BJ (cell line): ENCODE data around the gene ZDHHC12. TPM values are rescaled to one million over a fixed set of nuclear protein-coding genes. Genes with fewer than 3 reads are reported as not detected.

Experiments
- CTCF ChIA-PET: fragments of 350-600 bp; formaldehyde crosslinking; extraction: SDS; loops from one replicate; lab custom pipeline; 2021; ENCODE audit warnings: antibody characterized with exemption, inconsistent platforms; lab: Yijun Ruan, JAX
- POLR2A ChIA-PET: fragments of 300-600 bp; sonication (Branson Sonifier 250); formaldehyde crosslinking; extraction: SDS; loops from one replicate; lab custom pipeline; 2021; ENCODE audit warnings: antibody characterized with exemption; lab: Charles Lee
- DNase-seq: peaks from one replicate; pipeline ENCODE4 v3.0.0-alpha.2; 2011; ENCODE audit warnings: low read depth
- H3K27me3 ChIP-seq: 2 replicates; pipeline ENCODE4 v1.6.0; 2011; ENCODE audit warnings: low read length; ENCODE audit not compliant: control insufficient read depth, insufficient read depth
- H3K36me3 ChIP-seq: 2 replicates; pipeline ENCODE4 v1.5.1; 2011; ENCODE audit warnings: low read length; ENCODE audit not compliant: control insufficient read depth, insufficient read depth
- H3K4me3 ChIP-seq: 2 replicates; pipeline ENCODE4 v1.5.1; 2011; ENCODE audit warnings: low read depth, mild to moderate bottlenecking, control low read depth, low read length
- CTCF ChIP-seq: IDR thresholded peaks from 2 replicates; pipeline ENCODE4 v1.5.1; 2011; ENCODE audit warnings: low read depth, mild to moderate bottlenecking, control low read depth, inconsistent platforms, low read length, moderate library complexity; ENCODE audit not compliant: insufficient read depth
- polyA plus RNA-seq: library from polyadenylated mRNA; depleted of rRNA; stranded (reverse); fragments of >200 nt; gene quantifications from 2 replicates; pipeline ENCODE4 v1.2.3, GENCODE V29; 2011

Gene ZDHHC12
- polyA plus RNA-seq, 1 experiment, result 60.0 TPM

GRCh38 chr9:128712451-128713410 is 11.2 kb downstream of the ZDHHC12 start:
- POLR2A ChIA-PET, result no interaction called here
- TF ChIP-seq CTCF, result no peak
- no peak overlapping the region for H3K4me3 ChIP-seq
- H3K36me3 ChIP-seq, result peaks cover 1% of the 10 kb centered on the region; the same call in 1 of the 2 replicates
- CTCF ChIA-PET, result interaction anchor here (1.1 to 2.7 kb wide), 3 partner anchors 9 to 11 kb away, joined by 3 to 9 read pairs (median 5); partner anchors contain the start of gene PKN3
- DNase-seq, result no peak
- H3K27me3 ChIP-seq, result no peaks in the 10 kb centered on the region

GRCh38 chr9:128707446-128707845 is 16.5 kb downstream of the ZDHHC12 start:
- ChIA-PET POLR2A (no interaction called here), CTCF (interaction anchor here (1.1 to 1.4 kb wide), 2 partner anchors 11 to 111 kb away, joined by 3 read pairs; partner anchors contain the start of gene ENDOG)
- TF ChIP-seq CTCF, result no peak

GRCh38 chr9:128706671-128707381 is 17.1 kb downstream of the ZDHHC12 start:
- H3K27me3 ChIP-seq, result no peaks in the 10 kb centered on the region
- DNase-seq, result no peak
- CTCF ChIA-PET, result interaction anchor here (1.1 to 1.4 kb wide), 4 partner anchors 11 to 111 kb away, joined by 3 to 4 read pairs (median 4); partner anchors contain the start of genes ENDOG and ZDHHC12
- POLR2A ChIA-PET, result no interaction called here
- no peak overlapping the region for H3K4me3 ChIP-seq
- H3K36me3 ChIP-seq, result no peaks in the 10 kb centered on the region
- no peak for TF ChIP-seq CTCF

More at GRCh38 chr9:128707446-128707845, 16.5 kb downstream of the ZDHHC12 start:
- H3K4me3 ChIP-seq, result no peak overlapping the region
- DNase-seq, result no peak
- H3K36me3 ChIP-seq, result no peaks in the 10 kb centered on the region
- no peaks in the 10 kb centered on the region for H3K27me3 ChIP-seq

- ChIA-PET CTCF (interaction anchor here (1.1 to 1.7 kb wide), 3 partner anchors 18 to 34 kb away, joined by 3 to 4 read pairs (median 4); partner anchors contain the start of gene ZDHHC12), POLR2A (no interaction called here)
- Histone ChIP-seq H3K27me3 (no peaks in the 10 kb centered on the region), H3K4me3 (no peak overlapping the region), H3K36me3 (no peaks in the 10 kb centered on the region)
- DNase-seq, result no peak
- TF ChIP-seq CTCF, result no peak
Measured at GRCh38 chr9:128706045-128706444, 17.9 kb downstream of the ZDHHC12 start.
